ENCODE data around the gene RPS3. TPM values are rescaled to one million over a fixed set of nuclear protein-coding genes. Genes with fewer than 3 reads are reported as not detected.

RPS3 gene
- polyA plus RNA-seq, 3 donors, result 1,248 to 1,563 (median 1,448) TPM

GRCh38 chr11:75350122-75350742 lies 49.1 kb upstream of the RPS3 start:
- intact Hi-C loops (cut with micrococcal nuclease), result no loop called here
- peak overlapping the region; percentile 86 for H3K4me2 ChIP-seq (replicated peaks; ENCODE audit: extremely low read depth, low read length, poor library complexity, severe bottlenecking)

More at GRCh38 chr11:75350122-75350742, 49.1 kb upstream of the RPS3 start:
- Histone ChIP-seq H3K9me3 (replicated peaks in 1 of 2; ENCODE audit: control insufficient read depth in 1 of 2, insufficient read depth in 1 of 2, low read length in 2 of 2) (no peaks in the 10 kb centered on the region), H3K4me1 (ENCODE audit: control insufficient read depth in 1 of 2, insufficient read depth in 2 of 2, low read length in 2 of 2) (peaks cover 63 to 79% of the 10 kb centered on the region in 2 donors), H3K4me3 (replicated peaks in 1 of 3; ENCODE audit: low read depth in 2 of 3, low read length in 3 of 3) (peak overlapping the region; percentile 76 to 98 (median 79)), H2AFZ (ENCODE audit: insufficient read depth, low read depth, low read length, poor library complexity, severe bottlenecking) (no peak overlapping the region), H4K20me1 (ENCODE audit: insufficient read depth, low read length) (peaks cover 59% of the 10 kb centered on the region), H3K36me3 (replicated peaks in 1 of 2; ENCODE audit: control insufficient read depth in 1 of 2, insufficient read depth in 2 of 2, low read length in 2 of 2) (peaks cover 9 to 23% of the 10 kb centered on the region in 2 donors), H3K27ac (ENCODE audit: low read depth in 1 of 2, low read length in 2 of 2) (peak overlapping the region; percentile 85 to 94), H3K27me3 (ENCODE audit: control insufficient read depth in 2 of 2, insufficient read depth in 2 of 2, low read length in 2 of 2) (no peaks in the 10 kb centered on the region), H3K79me2 (ENCODE audit: insufficient read depth, low read length) (peaks cover 80% of the 10 kb centered on the region), H3K9ac (ENCODE audit: insufficient read depth, low read length, poor library complexity, severe bottlenecking) (peak overlapping the region; percentile 92)
- peaks cover 26 to 50% of the 10 kb centered on the region in 2 donors for H3K36me3 Mint-ChIP-seq
- H3K9me3 Mint-ChIP-seq, result peaks cover 0 to 4% (median 0%) of the 10 kb centered on the region in 7 donors
- peak overlapping the region; percentile 91 to 98 (median 97) for H3K27ac Mint-ChIP-seq
- 0% methylated on average over 1 of the region's 9 CpGs for WGBS (ENCODE audit: insufficient coverage)
- no peak for TF ChIP-seq CTCF (IDR thresholded peaks at IDR 0.05)
- peak overlapping the region; percentile 97 to 99 for H3K4me3 Mint-ChIP-seq
- peaks cover 78% of the 10 kb centered on the region for H3K4me1 Mint-ChIP-seq
- no peak for DNase-seq
- H3K27me3 Mint-ChIP-seq (ENCODE audit: low read depth in 3 of 3), result no peaks in the 10 kb centered on the region

All from CD14-positive monocyte (primary cell).